Measurements from ENCODE around the gene DLX2.

- no peak for TF ChIP-seq POLR2AphosphoS5 (IDR thresholded peaks at IDR 0.05)
- no peak for TF ChIP-seq CTCF (IDR thresholded peaks at IDR 0.05)
- TF ChIP-seq POLR2A (IDR thresholded peaks at IDR 0.05; ENCODE audit: low read depth), result no peak
These were observed 32.7 kb upstream of the DLX2 start for GRCh38 chr2:172135446-172135845.
